Measurements from ENCODE around the gene RNF149. TPM values are rescaled to one million over a fixed set of nuclear protein-coding genes. Genes with fewer than 3 reads are reported as not detected.

RNF149 gene
- total RNA-seq, 1 donor from 2014 or later: 94.0 TPM

GRCh38 chr2:101339266-101339880, 30.9 kb upstream of the RNF149 start:
- intact Hi-C loops (cut with DNase I): no loop called here
- Histone ChIP-seq H3K4me3 (no peak overlapping the region), H3K27me3 (no peaks in the 10 kb centered on the region), H3K36me3 (no peaks in the 10 kb centered on the region), H3K4me1 (peaks cover 20% of the 10 kb centered on the region), H3K9me3 (no peaks in the 10 kb centered on the region), H3K27ac (no peak overlapping the region)
- ATAC-seq (no peak), DNase-seq (no peak)
- TF ChIP-seq, protein P1, sequence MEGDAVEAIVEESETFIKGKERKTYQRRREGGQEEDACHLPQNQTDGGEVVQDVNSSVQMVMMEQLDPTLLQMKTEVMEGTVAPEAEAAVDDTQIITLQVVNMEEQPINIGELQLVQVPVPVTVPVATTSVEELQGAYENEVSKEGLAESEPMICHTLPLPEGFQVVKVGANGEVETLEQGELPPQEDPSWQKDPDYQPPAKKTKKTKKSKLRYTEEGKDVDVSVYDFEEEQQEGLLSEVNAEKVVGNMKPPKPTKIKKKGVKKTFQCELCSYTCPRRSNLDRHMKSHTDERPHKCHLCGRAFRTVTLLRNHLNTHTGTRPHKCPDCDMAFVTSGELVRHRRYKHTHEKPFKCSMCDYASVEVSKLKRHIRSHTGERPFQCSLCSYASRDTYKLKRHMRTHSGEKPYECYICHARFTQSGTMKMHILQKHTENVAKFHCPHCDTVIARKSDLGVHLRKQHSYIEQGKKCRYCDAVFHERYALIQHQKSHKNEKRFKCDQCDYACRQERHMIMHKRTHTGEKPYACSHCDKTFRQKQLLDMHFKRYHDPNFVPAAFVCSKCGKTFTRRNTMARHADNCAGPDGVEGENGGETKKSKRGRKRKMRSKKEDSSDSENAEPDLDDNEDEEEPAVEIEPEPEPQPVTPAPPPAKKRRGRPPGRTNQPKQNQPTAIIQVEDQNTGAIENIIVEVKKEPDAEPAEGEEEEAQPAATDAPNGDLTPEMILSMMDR (IDR thresholded peaks at IDR 0.05): no peak

GRCh38 chr2:101337877-101338276, 29.4 kb upstream of the RNF149 start:
- Histone ChIP-seq H3K36me3 (no peaks in the 10 kb centered on the region), H3K27me3 (no peaks in the 10 kb centered on the region), H3K9me3 (no peaks in the 10 kb centered on the region), H3K27ac (no peak overlapping the region), H3K4me1 (peaks cover 20% of the 10 kb centered on the region), H3K4me3 (no peak overlapping the region)
- ATAC-seq (no peak), DNase-seq (no peak)
- intact Hi-C loops (cut with DNase I): no loop called here
- TF ChIP-seq, protein P1 (IDR thresholded peaks at IDR 0.05): no peak

GRCh38 chr2:101332885-101333766, 24.6 kb upstream of the RNF149 start:
- intact Hi-C loops (cut with DNase I): no loop called here
- no peak for ATAC-seq
- TF ChIP-seq, protein P1 (IDR thresholded peaks at IDR 0.05): no peak
- Histone ChIP-seq H3K4me3 (no peak overlapping the region), H3K36me3 (no peaks in the 10 kb centered on the region), H3K27me3 (no peaks in the 10 kb centered on the region), H3K4me1 (peaks cover 25% of the 10 kb centered on the region), H3K27ac (no peak overlapping the region), H3K9me3 (no peaks in the 10 kb centered on the region)
- DNase-seq: no peak

GRCh38 chr2:101331202-101331601, 22.7 kb upstream of the RNF149 start:
- Histone ChIP-seq H3K4me3 (no peak overlapping the region), H3K9me3 (no peaks in the 10 kb centered on the region), H3K27ac (peak overlapping the region; percentile 56), H3K27me3 (no peaks in the 10 kb centered on the region), H3K4me1 (peaks cover 33% of the 10 kb centered on the region), H3K36me3 (no peaks in the 10 kb centered on the region)
- ATAC-seq: no peak
- DNase-seq: no peak
- intact Hi-C loops (cut with DNase I): no loop called here
- TF ChIP-seq, protein P1 (IDR thresholded peaks at IDR 0.05): no peak

DNA sequence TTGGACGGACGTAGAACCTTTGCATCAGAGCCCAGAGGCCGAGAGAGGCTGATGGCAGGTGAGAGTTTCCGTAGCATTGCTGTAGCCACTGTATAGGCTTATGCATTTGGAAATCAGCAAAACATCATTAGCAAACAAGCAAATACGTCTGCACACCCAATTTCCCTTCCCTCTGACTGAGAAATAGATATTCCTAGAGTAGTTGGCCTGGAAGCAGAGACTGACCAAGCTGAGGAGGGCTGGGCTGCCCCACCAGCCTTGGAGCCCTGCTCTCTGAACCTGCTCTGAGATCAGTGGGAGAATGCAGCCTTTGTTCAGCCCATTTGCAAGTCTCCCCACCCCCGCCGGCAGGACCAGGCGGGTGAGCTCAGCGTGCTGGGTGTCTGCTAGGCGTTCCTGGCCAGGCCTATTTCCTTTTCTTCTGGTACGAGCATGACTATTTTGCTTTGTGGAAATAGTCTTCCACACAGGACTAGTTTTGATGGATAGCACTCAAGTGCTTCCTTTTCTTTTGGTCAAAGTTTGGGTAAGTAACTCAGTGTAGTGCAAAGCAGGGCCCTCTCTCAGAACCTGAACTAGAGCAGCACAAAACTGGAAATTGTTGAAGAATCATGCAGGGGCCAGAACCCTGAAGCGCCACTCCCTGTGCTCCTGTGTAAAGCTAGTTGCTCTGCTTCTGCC, 21.9 kb upstream of the RNF149 start:
- DNase-seq (no peak), ATAC-seq (peak; percentile 68)
- no peaks in the 10 kb centered on the region for H3K36me3 ChIP-seq
- no peak overlapping the region for H3K4me3 ChIP-seq
- H3K27ac ChIP-seq: peak overlapping the region; percentile 56
- peaks cover 33% of the 10 kb centered on the region for H3K4me1 ChIP-seq
- TF ChIP-seq, protein P1 (IDR thresholded peaks at IDR 0.05): no peak
- intact Hi-C loops (cut with DNase I): no loop called here
- no peaks in the 10 kb centered on the region for H3K27me3 ChIP-seq
- no peaks in the 10 kb centered on the region for H3K9me3 ChIP-seq

Measured in upper lobe of right lung (tissue), 1 donor.